Measurements from ENCODE around the gene GNPTG.
A peak's percentile ranks its signal among the peaks of the same experiment; 100 is the strongest.

Gene GNPTG

DNA sequence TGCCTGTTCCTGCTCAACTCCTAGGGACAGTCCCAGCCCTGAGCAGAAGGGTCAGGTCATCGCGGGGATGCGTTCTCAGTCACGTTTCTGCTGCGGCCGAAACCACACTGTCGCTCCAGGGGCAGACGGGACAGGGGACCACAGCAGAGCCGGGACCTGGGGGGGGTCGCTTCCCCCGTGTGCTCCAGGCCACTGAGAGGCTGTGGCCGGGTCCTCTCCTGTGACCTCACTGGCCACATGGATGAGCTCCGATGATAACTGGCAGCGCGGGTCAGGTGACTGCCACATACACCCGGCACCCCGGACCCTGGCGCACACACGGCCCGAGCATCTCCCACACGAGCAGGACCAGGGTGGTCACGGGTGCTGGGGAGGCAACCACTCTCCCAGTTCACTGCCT is 12.8 kb downstream of the GNPTG start:
- CTCF ChIA-PET, result interaction anchor here (0.6 kb wide), 2 partner anchors 80 to 341 kb away, joined by 3 read pairs; no protein-coding TSS in a partner anchor
- DNase-seq (ENCODE audit: low spot score), result no peak

DNA sequence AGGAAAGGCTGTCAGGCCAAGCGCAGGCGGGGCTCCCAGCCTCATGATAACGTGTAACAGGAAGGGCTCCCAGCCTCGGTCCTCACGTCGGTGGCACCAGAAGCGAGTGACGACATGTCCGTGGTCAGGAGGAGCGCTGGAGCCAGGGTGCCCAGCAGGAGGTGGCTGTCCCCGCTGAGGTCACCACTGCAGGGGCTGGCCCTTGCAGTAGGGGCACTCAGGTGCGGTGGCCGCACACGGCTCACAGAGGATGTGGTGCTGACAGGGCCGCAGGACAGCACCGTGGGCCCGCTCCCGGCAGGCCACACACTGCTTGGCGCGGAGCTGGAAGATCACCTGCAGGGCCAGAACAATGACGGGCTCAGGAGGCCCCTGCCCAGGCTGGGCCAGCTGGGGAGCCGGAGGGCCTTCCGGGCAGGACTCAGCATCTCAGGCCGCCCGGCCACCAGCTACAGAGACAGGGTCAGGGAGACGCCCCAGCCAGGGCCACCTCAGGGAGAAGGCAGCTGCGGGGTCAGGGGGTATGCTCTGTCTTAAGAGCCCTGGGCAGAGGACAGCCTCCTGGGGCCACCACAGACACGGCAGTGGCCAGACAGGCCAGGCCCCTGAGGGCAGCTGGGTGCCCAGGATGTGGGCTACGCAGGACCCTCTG is 14.5 kb downstream of the GNPTG start:
- POLR2A ChIA-PET (ENCODE audit: low non-redundant PET), result no interaction called here
- CTCF ChIA-PET, result no interaction called here
- H3K27ac ChIP-seq, result peak overlapping the region; percentile 38; the same call in 1 of the 2 replicates
- no peak for DNase-seq (ENCODE audit: low spot score)
- TF ChIP-seq, protein P1, sequence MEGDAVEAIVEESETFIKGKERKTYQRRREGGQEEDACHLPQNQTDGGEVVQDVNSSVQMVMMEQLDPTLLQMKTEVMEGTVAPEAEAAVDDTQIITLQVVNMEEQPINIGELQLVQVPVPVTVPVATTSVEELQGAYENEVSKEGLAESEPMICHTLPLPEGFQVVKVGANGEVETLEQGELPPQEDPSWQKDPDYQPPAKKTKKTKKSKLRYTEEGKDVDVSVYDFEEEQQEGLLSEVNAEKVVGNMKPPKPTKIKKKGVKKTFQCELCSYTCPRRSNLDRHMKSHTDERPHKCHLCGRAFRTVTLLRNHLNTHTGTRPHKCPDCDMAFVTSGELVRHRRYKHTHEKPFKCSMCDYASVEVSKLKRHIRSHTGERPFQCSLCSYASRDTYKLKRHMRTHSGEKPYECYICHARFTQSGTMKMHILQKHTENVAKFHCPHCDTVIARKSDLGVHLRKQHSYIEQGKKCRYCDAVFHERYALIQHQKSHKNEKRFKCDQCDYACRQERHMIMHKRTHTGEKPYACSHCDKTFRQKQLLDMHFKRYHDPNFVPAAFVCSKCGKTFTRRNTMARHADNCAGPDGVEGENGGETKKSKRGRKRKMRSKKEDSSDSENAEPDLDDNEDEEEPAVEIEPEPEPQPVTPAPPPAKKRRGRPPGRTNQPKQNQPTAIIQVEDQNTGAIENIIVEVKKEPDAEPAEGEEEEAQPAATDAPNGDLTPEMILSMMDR (conservative IDR thresholded peaks at IDR 0.05; ENCODE audit: low read depth), result no peak

More for the DNA sequence above, 12.8 kb downstream of the GNPTG start:
- H3K27ac ChIP-seq, result peak overlapping the region; percentile 25; the same call in 1 of the 2 replicates
- POLR2A ChIA-PET (ENCODE audit: low non-redundant PET), result interaction anchor here (0.6 kb wide), 1 partner anchor 9 kb away, joined by 3 read pairs; no protein-coding TSS in a partner anchor
- TF ChIP-seq, protein P1 (conservative IDR thresholded peaks at IDR 0.05; ENCODE audit: low read depth), result no peak

DNA sequence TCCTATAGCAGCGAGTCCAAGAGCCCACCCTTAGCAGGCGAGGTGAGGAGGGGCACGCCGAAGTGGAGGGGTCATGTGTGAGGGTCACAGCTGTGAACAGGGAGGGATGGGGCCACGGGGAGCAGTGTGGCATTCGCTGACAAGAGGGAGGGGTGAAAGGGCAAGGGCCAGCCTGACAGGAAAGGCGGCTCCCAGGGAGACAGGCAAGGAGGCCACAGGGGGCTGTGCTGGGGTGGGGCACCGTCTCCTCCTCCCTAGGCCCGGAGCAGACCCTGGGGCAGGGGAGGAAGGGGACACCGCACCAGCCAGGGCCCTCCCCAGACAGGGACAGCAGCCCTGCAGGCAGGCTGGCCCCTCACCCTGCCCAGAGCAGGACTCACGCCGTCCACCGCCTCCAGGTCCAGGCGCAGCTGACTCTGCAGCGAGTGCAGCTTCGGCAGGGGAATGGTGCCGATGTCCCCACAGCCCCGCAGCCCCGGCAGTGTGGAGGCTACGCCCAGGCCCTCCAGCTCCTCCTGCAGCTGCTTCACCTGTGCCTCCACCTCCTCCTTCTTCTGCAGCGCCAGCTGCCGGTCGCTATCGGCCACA is 15.1 kb downstream of the GNPTG start:
- no peak for DNase-seq (ENCODE audit: low spot score)
- ChIA-PET POLR2A (ENCODE audit: low non-redundant PET) (no interaction called here), CTCF (no interaction called here)

DNA sequence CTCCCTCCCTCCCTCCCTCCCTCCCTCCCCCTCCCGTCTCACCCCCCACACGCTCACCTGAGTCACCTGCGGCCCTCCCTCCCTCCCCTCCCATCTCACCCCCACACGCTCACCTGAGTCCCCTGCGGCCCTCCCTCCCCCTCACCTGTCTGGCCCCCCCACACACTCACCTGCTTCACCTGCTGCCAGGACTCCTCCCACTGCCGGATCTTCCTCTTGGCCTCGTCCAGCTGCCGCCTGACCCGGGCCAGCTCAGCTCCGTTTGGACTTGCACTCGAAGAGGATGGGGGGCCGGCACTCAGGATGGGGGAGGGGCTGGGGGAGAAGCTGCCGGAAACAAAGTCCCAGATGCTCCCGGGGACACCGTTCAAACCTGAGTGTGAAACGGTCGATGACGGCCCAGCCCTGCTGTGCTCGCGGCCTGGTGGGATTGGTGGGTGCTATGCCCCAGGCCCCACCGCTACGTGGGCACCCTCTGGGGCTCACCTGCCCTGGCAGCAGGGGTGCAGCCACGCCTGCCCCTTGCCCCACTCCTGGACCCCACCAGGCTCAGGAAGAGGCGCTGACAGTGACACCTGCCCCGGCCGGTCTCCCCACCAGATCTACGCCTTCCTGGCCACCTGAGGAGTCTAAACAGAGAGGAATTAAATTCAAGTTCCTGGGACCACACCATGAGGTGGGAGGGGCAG is 15.9 kb downstream of the GNPTG start:
- CTCF ChIA-PET, result interaction anchor here (0.6 kb wide), 1 partner anchor 75 kb away, joined by 8 read pairs; no protein-coding TSS in a partner anchor

More for the DNA sequence above, 15.1 kb downstream of the GNPTG start:
- TF ChIP-seq, protein P1 (conservative IDR thresholded peaks at IDR 0.05; ENCODE audit: low read depth), result no peak
- peak overlapping the region; percentile 38; the same call in 1 of the 2 replicates for H3K27ac ChIP-seq

DNA sequence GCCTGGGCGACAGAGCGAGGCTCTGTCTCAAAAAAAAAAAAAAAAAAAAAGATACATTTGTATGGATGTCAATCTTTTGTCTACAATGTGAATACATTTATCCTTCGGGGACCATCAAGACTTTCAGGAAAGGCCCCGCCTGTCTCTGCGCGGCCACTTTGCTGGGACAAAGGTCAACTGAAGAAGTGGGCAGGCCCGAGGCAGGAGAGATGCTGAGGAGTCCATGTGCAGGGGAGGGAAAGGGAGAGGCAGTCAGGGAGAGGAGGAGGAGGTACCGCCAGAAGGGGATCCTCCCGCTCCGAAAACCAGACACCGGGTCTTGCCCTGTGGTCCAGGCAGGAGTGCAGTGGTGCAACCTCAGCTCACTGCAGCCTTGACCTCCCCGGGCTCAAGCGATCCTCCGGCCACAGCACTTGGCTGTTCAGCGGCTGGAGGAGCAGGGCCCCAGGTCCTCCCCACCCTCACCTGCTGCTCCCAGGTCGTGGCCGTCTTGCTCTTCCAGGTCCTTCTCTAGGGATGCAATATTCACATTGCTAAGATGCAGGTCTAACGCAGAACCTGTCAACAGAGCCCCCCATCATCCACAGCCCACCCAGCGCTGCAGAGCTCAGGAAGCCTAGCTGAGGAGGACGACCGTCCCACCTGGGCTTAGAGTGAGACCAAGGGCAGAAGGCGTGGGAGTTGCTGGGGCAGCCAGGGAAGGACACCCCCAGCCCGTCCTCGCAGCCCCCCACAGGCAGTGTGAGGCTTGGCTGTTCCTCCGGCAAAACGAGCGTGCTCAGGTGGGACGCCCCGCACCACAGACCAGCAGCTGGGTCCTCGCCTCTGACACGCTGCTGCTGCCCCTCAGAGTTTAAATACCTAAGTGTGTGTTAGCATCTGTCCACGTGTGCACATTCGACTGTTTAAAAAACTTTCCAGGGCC is 19.6 kb downstream of the GNPTG start:
- ChIA-PET POLR2A (ENCODE audit: low non-redundant PET) (no interaction called here), CTCF (interaction anchor here (0.6 kb wide), 1 partner anchor 432 kb away, joined by 4 read pairs; no protein-coding TSS in a partner anchor)
- DNase-seq (ENCODE audit: low spot score), result no peak
- no peak overlapping the region for H3K27ac ChIP-seq
- TF ChIP-seq, protein P1 (conservative IDR thresholded peaks at IDR 0.05; ENCODE audit: low read depth), result no peak

More for the DNA sequence above, 15.9 kb downstream of the GNPTG start:
- TF ChIP-seq, protein P1 (conservative IDR thresholded peaks at IDR 0.05; ENCODE audit: low read depth), result no peak
- peak overlapping the region; percentile 11; the same call in 1 of the 2 replicates for H3K27ac ChIP-seq
- no peak for DNase-seq (ENCODE audit: low spot score)
- POLR2A ChIA-PET (ENCODE audit: low non-redundant PET), result interaction anchor here (0.6 kb wide), 1 partner anchor 20 kb away, joined by 3 read pairs; no protein-coding TSS in a partner anchor
